T follicular helper cell (primary cell): ENCODE results near the gene DIS3L2.

Source experiments
- DNase-seq: peaks from one replicate; pipeline ENCODE4 v3.0.0-alpha.2; 2020; ENCODE audit warnings: low read depth

DIS3L2 gene

DNA sequence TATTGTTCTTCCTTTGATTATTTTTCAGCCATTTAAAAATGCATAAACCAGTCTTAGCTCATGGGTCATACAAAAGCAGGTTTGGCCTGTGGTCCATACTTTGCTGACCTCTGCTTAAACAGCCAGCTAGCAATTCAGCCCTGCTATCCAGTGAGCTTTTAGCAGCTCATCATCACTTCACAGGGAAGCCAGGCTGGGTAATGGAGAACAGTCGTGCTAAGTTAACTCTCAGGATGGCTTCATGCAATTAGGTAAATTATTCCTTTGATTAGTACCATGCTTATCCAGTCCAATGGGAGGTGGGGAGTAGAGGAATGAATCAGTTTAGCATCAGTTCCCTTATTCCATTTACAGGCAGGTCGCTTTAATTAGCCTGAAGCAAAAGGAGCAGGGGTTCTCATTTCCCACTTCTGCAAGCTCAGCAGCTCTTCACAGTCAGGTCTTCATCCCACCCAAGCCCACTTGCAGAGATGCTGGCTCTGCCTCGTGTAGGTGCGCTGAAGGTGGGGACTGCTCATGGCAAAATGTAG, 307.2 kb downstream of the DIS3L2 start:
- no peak for DNase-seq

DNA sequence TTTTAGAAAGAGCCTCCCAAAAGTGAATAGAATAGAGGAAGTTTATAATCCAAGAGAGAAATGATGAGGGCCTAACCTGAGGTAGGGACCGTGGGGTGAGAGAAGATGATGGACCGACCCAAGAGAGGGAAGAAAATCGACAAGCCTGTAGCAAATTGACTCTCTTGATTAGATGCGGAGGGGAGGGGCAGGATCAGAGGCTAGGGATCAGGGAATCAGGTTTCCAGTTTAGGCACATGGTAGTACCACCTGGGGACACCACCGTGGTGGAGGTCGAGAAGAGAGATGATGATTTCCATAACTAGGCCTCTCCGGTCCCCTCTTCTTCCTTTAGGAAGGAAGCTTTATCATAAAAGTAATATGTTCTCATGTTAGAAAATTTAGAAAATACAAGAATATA, 308.4 kb downstream of the DIS3L2 start:
- no peak for DNase-seq

DNA sequence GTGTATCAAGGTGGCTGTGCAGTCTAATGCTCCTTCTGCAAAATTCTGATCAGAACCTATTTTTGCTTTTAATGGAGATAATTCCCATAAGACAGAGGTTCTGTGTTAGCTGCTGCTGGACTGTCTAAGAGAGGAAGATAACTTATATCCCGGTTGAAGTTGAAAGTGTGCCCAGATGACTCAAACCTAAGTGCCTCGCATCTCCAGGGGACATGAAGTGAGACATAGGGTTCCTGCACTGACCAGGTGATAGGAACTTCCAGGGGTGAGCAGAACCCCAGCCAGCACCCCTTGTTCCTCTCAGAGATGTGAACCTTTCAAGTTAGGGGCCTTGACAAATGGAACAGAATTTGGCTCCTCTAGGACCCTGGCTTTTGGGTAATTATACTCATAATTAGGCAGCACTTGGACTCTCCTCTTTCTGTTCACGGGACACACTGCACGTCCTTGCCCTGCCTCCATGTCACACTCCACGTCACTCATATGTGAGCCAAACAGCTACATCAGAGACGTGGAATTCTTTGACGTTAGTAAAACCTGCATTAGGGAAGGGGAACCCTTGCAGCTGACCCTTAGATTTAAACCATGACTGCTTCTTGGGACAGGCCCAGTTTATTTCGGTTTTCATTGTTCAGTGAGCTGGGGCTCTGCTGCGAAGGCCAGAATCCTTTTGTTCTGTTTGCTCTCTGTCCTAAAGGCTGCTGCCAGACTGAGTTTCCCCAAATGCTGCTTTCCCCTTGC, 312.6 kb downstream of the DIS3L2 start:
- no peak for DNase-seq

DNA sequence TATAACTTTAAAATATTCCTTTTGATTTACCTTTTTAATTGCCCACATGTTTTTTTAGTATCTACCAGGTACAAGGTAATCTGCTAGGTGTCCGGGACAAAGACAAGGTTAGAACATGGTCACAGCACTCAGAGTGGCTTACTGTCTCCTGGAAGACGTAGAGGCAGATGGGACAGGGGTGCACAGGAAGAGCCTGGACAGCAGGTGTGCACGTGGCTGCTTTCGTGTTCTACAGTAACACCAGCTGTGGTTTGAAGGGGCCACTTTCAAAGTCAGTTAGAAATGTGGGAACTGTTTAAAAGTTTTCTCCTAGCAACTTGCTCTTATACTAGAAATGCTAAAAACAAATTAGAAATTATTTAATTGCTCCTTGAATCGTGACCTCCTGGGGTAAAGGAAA, 314.2 kb downstream of the DIS3L2 start:
- DNase-seq, result no peak

DNA sequence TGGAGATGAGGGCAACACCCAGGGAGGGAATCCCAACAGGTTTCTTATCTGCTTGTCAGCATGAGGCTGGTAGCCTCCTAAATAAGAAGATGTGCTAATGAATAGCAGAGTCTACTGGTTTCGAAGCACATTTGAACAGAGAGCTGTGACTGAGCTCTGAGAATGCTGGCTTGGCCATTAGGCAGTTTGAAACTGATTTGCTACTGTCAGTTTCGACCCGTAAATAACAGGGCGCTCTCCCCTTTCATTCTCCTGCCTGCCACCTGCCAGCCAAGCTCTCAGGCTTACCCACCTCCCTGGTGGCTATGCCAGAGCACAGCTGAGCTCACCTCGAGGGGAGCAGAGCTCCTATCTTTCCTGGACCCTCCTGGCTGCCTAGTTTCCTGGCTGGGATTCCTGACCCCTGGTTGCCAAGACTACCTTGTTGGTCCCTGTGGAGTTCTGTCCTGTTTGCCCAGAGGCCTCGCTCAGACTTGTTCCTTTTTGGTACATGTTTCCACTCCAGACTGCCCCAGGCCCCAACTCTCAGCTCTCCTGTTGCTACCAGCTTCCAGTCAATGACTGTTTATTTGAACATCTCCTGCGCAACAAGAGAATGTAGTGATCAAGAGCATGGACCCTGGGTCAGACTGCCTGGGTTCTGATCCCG, 314.7 kb downstream of the DIS3L2 start:
- DNase-seq, result no peak

DNA sequence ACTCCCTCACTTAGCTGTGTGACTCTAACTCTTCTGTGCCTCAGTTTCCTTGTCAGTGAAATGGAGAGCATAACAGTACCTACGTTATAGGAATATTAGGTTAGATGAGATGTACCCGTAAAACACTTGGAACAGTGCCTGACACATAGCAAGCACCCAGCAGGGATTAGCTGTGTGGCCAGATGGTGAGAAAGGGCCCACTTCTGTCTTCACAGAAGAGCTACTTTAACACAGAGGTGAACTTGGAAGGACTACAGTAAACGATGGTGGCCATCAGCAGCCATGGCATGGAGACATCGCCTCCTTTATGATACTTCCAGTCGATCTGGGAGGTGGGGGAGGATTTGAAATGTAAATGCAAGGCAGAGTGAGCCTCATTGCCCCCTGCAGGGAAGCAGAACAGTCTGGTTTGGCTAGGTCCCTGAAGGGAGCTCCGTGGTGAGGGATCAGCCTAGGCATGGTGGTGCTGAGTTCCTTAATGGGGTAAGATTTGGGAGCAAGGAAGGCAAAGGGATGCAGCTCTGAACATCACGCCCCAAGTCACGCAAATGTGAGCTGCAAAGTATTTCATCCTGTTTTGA, 315.3 kb downstream of the DIS3L2 start:
- no peak for DNase-seq

DNA sequence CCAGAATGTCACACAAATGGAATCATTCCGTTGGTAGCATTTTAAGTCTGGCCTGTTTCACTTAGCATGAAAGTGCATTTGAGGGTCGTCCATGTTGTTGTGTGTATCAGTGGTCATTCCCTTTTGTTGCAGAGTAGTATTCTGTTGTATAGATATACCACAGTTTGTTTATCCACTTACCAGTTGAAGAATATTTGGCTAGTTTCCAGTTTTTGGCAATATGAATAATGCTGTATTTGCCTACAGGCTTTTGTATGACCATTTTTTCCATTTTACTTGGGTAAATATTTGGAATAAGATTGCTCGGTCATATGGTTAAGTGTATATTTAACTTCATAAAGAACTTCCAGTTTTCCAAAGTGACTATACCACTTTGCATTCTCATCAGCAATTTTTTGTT, 317.0 kb downstream of the DIS3L2 start:
- no peak for DNase-seq

DNA sequence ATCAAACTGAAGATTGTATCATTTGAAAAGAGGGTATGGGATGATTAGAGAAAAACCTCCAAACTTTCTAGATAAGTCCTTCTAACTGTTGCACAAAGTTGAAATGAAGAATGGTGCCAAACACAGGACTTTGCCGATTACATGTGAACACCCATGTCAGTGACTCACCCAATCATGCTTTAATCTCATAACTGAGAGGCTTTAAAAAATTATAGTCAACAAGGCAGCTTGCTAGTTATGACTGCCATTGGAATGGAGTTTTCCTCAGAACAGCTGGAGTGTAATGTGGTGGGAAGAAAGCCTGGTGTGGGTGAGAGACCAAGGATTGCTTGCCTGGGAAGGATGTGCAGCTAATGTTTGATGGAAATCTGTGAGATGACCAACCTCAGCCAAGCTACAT, 318.8 kb downstream of the DIS3L2 start:
- DNase-seq, result no peak

DNA sequence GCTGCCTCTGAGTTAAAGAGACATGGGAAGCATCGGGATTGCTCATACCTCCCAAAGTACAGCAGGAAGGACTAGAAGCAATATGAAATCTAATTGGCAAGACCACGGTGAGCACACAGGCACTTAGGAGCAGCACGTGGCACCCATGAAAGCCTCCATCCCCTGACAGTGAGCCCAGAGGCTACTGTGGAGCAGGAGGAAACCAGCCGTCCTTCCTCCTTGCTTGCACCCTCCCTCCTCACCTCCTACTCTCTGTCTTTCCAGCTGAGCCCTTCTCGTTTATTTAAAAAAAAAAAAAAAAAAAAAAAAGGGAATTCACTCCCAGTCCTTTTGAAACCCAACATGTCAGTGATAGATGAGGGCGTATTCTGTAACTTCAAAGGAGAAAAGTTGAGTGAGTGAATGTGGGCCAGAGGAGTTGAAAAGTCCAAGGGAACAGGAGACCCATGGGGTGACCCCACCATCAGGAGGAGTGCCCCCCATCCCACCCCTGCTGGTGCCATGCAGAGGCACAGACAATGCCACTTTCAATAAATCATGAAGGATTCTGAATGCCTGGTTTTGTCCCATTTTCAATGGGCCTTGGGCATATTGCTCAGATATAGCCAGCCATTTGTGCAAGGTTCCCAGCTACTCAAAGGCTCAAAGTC, 320.5 kb downstream of the DIS3L2 start:
- no peak for DNase-seq

DNA sequence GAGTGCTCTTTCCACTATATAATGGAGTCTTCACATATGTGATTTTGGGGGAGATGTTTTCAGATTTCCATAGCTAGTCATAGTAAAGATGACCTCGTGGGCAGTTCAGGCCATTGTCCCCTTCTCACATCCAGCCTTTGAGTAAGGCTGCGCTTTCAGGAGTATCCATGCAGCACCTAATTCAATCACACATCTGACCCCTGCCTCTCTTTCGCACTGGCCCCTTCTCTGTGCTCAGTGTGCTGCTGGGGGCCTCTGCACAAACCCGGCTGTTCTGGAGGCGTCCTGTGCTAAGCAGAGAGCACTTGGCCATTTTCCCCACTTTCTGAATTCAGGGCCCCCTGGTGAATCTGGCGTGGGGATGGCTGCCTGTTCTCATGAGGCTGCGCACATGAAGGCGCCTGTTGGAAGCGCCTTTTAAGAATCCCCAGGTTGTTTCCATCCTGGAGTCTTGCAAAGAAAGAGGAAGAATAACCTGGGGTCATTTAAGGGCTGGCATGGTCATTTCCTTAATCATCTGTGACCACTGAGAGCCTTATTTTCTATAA, 321.1 kb downstream of the DIS3L2 start:
- DNase-seq, result no peak

DNA sequence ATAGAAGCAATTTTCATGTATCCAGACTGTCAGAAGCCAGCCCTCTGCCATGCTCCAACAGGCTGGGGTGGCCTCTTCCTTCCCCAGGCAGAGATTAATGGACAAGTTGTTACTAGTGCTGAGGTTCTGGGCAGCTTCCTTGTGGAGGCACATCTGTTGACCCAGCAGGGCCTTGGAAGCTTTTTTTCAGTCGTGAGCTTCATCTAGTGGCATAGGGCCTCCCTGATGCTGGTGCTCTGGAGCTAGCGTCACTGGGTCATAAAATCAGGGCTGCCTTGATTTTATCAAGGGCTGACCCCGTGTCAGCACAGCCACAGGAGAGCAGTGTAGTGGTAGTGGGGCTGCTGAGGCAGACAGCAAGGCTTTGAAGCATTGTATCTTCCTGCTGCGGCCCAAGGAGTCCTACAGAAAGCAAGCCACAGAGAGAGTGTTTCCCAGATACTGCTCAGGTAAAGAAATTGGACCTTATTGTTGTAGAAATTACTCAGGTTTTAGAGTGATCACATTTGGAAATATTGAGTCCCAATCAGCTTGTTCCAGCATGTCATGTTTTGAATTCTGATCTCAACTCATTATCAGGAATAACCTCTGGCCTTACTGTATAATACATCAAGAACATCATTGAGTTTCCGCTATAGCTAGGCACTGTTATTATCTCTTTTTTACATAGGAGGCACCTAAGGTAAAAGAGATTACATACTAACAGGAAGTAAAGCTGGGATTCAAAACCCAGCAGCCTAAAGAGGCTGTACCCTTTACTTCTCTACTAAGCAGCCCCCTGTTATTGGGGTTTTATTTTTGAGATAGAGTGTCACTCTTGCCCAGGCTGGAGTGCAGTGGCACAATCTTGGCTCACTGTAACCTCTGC, 324.7 kb downstream of the DIS3L2 start:
- DNase-seq, result no peak

DNA sequence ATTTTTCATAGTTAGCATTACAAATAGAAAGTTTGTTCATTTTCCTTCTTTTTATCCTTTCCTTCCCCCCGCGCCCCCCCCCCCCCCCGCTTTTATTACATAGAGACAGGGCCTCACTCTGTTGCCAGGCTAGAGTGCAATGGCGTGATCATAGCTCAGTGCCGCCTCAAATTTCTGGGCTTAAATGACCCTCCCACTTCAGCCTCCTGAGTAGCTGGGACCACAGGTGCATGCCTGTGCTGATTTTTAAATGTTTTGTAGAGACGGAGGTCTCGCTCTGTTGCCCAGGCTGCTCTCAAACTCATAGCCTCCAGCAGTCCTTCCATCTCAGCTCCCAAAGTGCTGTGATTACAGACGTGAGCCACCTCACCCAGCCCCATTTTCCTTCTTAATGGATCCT, 325.8 kb downstream of the DIS3L2 start:
- DNase-seq, result no peak

DNA sequence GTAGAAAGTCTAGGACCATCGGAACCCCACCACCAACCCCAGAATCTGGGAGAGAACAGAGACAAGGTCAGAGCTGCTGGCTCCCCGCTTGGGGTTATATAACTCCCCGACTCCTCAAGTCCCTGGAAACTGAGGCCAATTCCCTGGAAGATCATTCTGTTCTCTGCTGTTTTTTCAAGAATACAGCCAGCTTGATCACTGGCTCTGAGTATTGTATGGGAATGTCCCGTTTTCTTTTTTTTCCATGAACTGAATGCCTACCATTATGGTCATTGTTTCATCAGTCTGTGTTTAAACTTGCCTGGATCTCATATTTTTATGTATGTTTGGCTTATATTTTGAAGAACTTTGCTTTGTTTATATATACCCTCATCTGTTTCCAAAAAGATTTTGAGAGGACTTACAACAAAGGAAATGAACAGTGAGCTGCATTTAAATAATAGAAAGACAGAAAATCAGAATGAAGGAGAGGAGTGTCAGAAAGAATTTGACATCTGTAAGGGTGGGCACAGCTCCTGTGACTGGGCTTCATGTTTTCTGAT, 327.0 kb downstream of the DIS3L2 start:
- no peak for DNase-seq

DNA sequence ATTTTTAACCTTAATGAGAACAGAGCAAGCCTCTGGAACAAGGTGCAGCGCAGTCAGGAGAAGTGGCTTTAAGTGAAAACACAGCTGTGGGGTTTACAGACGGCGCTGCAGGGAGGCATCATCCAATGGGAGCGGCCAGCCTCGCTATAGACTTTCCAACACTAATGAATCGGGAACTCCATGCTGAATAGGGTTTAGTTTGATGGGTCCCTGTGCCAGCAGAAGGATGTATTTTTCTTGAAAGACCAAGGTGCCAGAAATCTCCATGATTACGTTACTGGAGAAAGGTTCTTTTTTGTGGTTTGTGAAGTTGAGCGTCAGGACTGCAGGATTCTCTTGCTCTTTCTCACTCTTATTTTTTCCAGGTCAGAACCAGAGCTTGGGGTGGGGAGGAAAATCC, 329.2 kb downstream of the DIS3L2 start:
- DNase-seq, result no peak

DNA sequence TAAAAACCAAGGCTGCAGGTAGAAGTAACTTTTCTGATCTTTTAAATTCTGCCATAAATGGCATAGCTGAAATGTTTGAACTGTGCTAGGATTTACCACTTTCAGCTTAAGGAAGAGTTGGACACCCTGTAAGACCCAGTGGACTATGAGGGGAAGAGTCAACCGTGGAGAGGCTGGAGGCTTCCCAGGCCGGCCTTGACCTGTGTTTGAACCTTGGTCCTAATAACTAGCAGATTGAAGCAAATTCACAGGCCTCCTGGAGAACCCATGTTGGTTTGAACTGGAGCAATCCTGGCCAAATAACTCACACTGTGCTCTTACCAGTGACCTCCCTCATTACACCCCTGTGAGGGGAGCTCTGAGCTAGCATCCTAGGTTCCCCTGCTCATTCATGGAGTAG, 329.8 kb downstream of the DIS3L2 start:
- DNase-seq, result no peak

DNA sequence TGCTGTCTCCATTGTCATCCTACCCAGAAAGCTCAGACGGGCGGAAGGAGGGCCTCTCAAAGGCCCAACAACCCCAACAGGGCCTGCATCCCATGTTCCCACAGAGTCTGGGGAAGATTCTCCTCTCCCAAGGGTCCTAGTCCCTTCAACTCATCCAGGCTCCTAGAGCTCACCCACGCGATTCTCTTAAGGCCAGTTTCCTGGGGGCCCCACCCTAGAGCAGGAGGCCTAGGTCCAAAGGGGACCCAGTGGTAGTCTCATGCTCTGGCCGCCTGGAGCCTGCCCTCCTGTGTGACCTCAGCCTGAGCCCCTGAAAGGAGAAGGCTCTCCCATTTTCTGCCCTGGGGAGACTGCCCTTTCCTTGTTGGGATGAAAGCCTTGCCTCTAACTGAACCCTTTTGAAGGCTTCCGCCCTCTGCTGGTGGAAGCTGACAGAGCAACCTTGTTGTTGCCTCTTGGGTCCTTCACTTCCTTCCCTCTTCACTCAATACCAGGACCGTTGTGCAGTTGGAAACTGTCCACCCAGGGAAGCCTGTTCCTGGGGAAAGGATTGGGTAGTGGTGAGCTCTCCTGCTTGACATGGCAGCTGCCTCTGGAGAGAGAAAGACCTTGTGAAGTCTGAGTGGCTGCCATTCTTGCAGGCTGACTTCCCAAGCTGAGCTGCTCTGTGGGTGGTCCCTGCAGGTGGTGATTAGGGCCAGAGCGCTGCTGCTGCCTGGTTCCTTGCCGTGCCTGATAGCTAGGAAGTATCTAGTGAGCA, 331.1 kb downstream of the DIS3L2 start:
- peak; percentile 30 for DNase-seq

DNA sequence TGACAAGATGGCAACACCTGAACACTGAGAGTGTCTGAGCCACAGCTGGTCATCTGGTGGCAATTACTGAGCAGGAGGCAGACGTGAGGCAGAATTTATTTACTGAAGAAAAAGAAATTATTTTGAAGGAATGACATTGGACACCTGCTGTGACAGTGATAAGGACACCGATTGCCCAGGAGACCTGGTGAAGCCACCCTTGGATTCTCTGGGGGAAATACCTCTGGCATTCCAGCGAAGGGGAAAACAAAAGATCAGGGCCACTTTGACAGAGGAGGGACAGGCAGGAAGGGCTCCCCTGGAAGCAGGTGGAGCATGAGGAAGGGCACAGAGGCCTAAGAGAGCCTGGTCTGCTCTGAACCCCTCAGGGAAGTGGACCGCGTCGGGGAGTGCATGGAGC, 331.7 kb downstream of the DIS3L2 start:
- no peak for DNase-seq

DNA sequence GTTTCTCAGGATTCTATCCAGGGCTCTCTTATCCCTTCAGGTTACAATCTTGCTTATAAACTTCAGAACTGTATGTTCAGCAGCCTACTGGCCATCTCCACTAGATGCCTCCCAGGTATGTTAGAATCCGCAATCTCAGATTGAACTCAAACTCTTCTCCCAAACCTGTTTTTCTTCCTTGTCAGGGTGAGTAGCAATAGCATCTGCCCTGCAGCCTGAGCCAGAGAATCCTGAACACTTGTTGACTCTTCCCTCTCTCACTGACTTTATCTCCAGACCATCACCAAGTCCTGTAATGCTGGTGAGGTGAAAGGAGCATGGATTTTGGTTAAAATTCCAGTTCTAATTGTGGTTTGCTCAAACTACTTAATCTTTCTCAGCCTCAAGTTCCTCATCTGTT, 334.5 kb downstream of the DIS3L2 start:
- DNase-seq, result no peak

DNA sequence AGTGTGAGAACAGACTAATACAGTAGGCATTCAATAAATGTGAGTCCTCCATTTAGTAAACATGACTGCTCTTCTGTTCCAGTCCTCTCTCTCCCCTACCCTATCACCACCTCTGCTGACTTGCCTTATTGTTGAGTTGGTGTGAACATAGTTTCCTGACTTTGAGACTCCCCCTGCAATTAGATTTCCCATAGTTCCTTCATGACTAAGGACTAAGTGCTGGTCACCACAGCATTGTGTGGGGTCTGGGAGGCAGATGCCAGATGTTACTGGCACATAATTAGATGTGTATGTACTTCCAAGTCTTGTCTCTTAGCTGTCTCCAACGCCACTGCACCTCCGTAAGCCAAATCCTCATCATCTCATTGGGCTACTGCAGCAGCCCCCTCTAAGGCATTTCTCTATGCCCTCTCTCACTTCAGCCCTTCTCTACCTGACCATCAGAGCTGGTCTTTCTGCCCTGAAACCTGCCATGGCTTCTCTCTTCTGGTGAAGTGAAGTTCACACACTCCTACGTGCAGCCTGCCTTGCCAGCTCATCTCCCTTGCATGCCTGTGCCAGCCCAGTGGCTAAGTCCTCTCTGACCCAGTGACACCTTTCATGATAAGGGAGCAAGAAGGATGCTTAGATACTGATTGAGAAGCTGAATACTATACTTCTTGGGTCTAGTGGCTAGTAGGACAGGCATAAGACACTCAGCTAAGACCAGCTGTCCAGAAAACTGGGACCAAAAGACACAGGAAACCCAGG, 335.4 kb downstream of the DIS3L2 start:
- DNase-seq, result no peak

DNA sequence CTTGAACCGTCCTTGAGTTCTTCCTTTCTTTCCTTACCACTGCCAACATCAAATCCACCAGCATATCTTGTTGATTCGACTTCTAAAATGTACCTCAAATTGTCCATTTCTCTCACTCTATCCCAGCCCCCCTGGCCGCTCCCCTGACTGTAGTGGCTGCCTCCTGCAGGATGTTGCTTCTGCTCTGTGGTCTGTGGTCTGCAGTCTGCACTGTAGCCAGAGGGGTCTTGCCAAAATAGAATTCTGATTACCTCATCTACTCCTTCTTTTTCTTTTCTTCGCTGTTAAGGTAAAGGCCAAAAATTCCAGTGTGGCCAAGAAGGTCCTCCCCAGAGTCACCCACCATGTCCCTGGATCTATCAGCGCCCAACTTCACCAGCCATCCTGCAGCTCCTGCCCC, 337.6 kb downstream of the DIS3L2 start:
- no peak for DNase-seq
